Mesenchymal stem cell (in vitro differentiated cells and primary cell): ENCODE measurements around the gene RNF121.
A peak's percentile ranks its signal among the peaks of the same experiment; 100 is the strongest.

Experiments used
- DNase-seq: peaks from one replicate; pipeline ENCODE4 v3.0.0-alpha.2; 2013
- H2AFZ ChIP-seq: one replicate; pipeline ENCODE4 v1.6.1; 2013; ENCODE audit warnings: low read depth, mild to moderate bottlenecking, control low read depth, inconsistent platforms, low read length, moderate library complexity
- H2AK5ac ChIP-seq: 2 replicates; pipeline ENCODE4 v1.6.1; 2013; ENCODE audit warnings: low read length, moderate library complexity, mild to moderate bottlenecking, inconsistent platforms; ENCODE audit not compliant: severe bottlenecking
- H2BK120ac ChIP-seq: one replicate; pipeline ENCODE4 v1.6.1; 2013; ENCODE audit warnings: low read depth, mild to moderate bottlenecking, inconsistent platforms, low read length, moderate library complexity
- H2BK12ac ChIP-seq, 2 experiments: one replicate each; pipeline ENCODE4 v1.6.1; 2013; ENCODE audit warnings: inconsistent platforms in 2 of 2, low read length in 2 of 2, mild to moderate bottlenecking in 2 of 2, moderate library complexity in 2 of 2, control low read depth in 1 of 2
- H2BK15ac ChIP-seq: one replicate; pipeline ENCODE4 v1.6.1; 2013; ENCODE audit warnings: mild to moderate bottlenecking, low read depth, inconsistent platforms; ENCODE audit not compliant: poor library complexity, severe bottlenecking
- H2BK5ac ChIP-seq: 2 replicates; pipeline ENCODE4 v1.6.1; 2013; ENCODE audit warnings: low read depth, mild to moderate bottlenecking, low read length, control low read depth, inconsistent platforms; ENCODE audit not compliant: poor library complexity, severe bottlenecking
- H3K14ac ChIP-seq, 2 experiments: one replicate each; pipeline ENCODE4 v1.6.1; 2013; ENCODE audit warnings: inconsistent platforms in 2 of 2, low read length in 2 of 2, control low read depth in 1 of 2, mild to moderate bottlenecking in 1 of 2, moderate library complexity in 1 of 2
- H3K18ac ChIP-seq, 2 experiments: one replicate each; pipeline ENCODE4 v1.6.1; 2013; ENCODE audit warnings: inconsistent platforms in 2 of 2, low read length in 2 of 2, control low read depth in 1 of 2, low read depth in 1 of 2, mild to moderate bottlenecking in 1 of 2
- H3K23ac ChIP-seq, 2 experiments: one replicate each; pipeline ENCODE4 v1.6.1; 2013; ENCODE audit warnings: inconsistent platforms in 2 of 2, low read length in 2 of 2, mild to moderate bottlenecking in 2 of 2, moderate library complexity in 2 of 2, control low read depth in 1 of 2
- H3K27ac ChIP-seq: 2 replicates; pipeline ENCODE4 v1.5.1; 2013; ENCODE audit warnings: mild to moderate bottlenecking, moderate library complexity, low read length, control low read depth, inconsistent platforms; ENCODE audit not compliant: poor library complexity, severe bottlenecking
- H3K27me3 ChIP-seq, 2 experiments: 2 replicates each; pipeline versions ENCODE4 v1.6.1 to v1.7.0; 2013; ENCODE audit warnings: low read length in 2 of 2, mild to moderate bottlenecking in 2 of 2, moderate library complexity in 2 of 2, control low read depth in 1 of 2, inconsistent platforms in 1 of 2; ENCODE audit not compliant: control insufficient read depth in 1 of 2, insufficient read depth in 1 of 2
- H3K36me3 ChIP-seq, 2 experiments: 2 replicates each; pipeline versions ENCODE4 v1.6.1 to v1.7.0; 2013; ENCODE audit warnings: low read length in 2 of 2, control low read depth in 1 of 2, inconsistent platforms in 1 of 2, low read depth in 1 of 2, mild to moderate bottlenecking in 1 of 2; ENCODE audit not compliant: insufficient read depth in 2 of 2, control insufficient read depth in 1 of 2
- H3K4ac ChIP-seq, 2 experiments: one replicate each; pipeline ENCODE4 v1.6.1; 2013; ENCODE audit warnings: inconsistent platforms in 2 of 2, low read length in 2 of 2, mild to moderate bottlenecking in 2 of 2, moderate library complexity in 2 of 2, control low read depth in 1 of 2, low read depth in 1 of 2
- H3K4me1 ChIP-seq: 2 replicates; pipeline ENCODE4 v1.6.1; 2013; ENCODE audit warnings: low read depth, low read length, control low read depth; ENCODE audit not compliant: control insufficient read depth, insufficient read depth
- H3K4me2 ChIP-seq: 2 replicates; pipeline ENCODE4 v1.6.1; 2013; ENCODE audit warnings: low read length, mild to moderate bottlenecking, inconsistent platforms; ENCODE audit not compliant: poor library complexity, severe bottlenecking
- H3K4me3 ChIP-seq, 2 experiments: 2 replicates each; pipeline versions ENCODE4 v1.5.1 to v1.7.0; 2013; ENCODE audit warnings: low read length in 2 of 2, mild to moderate bottlenecking in 2 of 2, control low read depth in 1 of 2, low read depth in 1 of 2; ENCODE audit not compliant: insufficient read depth in 1 of 2
- H3K79me1 ChIP-seq: replicated peaks from 2 replicates; pipeline ENCODE4 v1.6.1; 2013; ENCODE audit warnings: mild to moderate bottlenecking, control low read depth, low read length, inconsistent platforms; ENCODE audit not compliant: poor library complexity, severe bottlenecking
- H3K9ac ChIP-seq: 2 replicates; pipeline ENCODE4 v1.7.0; 2013; ENCODE audit warnings: mild to moderate bottlenecking, low read length, moderate library complexity
- H3K9me3 ChIP-seq: 2 replicates; pipeline ENCODE4 v1.7.0; 2013; ENCODE audit warnings: mild to moderate bottlenecking, low read length; ENCODE audit not compliant: control insufficient read depth
- H4K8ac ChIP-seq: one replicate; pipeline ENCODE4 v1.6.1; 2013; ENCODE audit warnings: inconsistent platforms, mild to moderate bottlenecking, low read length, moderate library complexity
- H4K91ac ChIP-seq: one replicate; pipeline ENCODE4 v1.6.1; 2013; ENCODE audit warnings: mild to moderate bottlenecking, low read length, inconsistent platforms
- WGBS: methylation state at CpG from one replicate; pipeline ENCODE4 v1.1.7; 2013; ENCODE audit warnings: mixed read lengths; 5-methylcytosine and 5-hydroxymethylcytosine counted together

Gene RNF121

DNA sequence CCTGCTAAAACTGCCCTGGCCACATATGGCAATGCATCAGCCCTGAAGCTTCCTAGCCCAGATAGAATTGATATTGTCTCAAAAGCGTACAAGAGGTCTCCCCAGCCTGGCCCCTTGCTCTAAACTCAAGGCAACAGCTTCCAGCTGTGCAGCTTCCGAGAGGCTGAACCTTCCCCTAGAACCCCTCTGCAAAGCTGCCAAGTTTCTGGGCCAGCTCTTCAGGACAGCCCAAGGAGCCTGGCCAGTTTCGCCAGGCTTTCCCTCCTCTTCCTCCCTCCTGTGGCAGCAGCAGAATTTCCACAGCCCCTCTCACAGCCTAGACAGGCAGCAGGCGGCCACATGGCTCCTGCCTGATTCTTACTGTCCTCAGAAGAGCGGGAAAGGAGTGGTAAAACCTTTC lies 117.0 kb downstream of the RNF121 start:
- H2BK5ac ChIP-seq = no peak overlapping the region
- H2AK5ac ChIP-seq = no peak overlapping the region
- H3K23ac ChIP-seq = no peak overlapping the region
- no peak overlapping the region for H2BK15ac ChIP-seq
- no peak overlapping the region for H2BK120ac ChIP-seq
- no peak overlapping the region for H2AFZ ChIP-seq
- H3K14ac ChIP-seq = no peak overlapping the region
- H3K27me3 ChIP-seq = no peaks in the 10 kb centered on the region
- H3K9ac ChIP-seq = peak overlapping the region; percentile 20
- H3K36me3 ChIP-seq = peaks cover 3 to 4% of the 10 kb centered on the region in 2 experiments
- DNase-seq = no peak
- H4K91ac ChIP-seq = no peak overlapping the region
- peak overlapping the region in 1 of 2 experiments; percentile 35 for H3K4ac ChIP-seq
- H2BK12ac ChIP-seq = no peak overlapping the region
- no peaks in the 10 kb centered on the region for H3K4me1 ChIP-seq
- H3K27ac ChIP-seq = no peak overlapping the region
- H3K79me1 ChIP-seq = peaks cover 33% of the 10 kb centered on the region
- H3K18ac ChIP-seq = no peak overlapping the region
- WGBS = 92% methylated on average over 4 of the region's 5 CpGs
- H4K8ac ChIP-seq = peak overlapping the region; percentile 39
- no peaks in the 10 kb centered on the region for H3K9me3 ChIP-seq
- no peak overlapping the region for H3K4me3 ChIP-seq
- H3K4me2 ChIP-seq = no peak overlapping the region
